ENCODE data around the gene CNN1.

DNA sequence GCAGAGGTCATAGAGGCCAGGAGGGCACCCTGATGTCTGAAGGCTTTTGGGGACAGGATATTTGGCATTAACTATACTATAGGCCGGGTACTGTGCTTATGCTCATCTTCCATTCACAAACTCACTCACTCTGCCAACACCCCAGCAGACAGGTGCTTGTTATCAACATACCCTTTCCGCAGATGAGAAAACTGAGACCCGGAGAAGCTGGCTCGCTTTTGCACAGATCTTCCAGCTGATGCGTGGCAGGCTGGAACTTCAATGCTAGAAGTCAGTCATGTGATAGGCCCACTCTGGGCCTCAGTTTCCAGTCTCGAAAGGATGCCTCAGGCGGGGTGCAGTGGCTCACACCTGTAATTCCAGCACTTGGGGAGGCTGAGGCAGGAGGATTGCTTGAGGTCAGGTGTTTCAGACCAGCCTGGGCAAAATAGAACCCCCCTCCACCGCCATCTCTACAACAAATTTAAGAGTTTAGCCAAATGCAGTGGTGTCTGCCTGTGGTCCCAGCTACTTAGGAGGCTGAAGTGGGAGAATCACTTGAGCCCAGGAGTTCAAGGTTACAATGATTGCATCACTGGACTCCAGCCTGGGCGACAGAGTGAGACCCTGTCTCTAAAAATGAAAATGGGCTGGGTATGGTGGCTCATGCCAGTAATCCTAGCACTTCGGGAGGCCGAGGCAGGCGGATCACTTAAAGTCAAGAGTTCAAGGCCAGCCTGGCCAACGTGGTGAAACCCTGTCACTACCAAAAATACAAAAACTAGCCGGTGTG, 9.5 kb downstream of the CNN1 start:
- no peak for TF ChIP-seq POLR2A (IDR thresholded peaks at IDR 0.05)
- TF ChIP-seq, protein P1, sequence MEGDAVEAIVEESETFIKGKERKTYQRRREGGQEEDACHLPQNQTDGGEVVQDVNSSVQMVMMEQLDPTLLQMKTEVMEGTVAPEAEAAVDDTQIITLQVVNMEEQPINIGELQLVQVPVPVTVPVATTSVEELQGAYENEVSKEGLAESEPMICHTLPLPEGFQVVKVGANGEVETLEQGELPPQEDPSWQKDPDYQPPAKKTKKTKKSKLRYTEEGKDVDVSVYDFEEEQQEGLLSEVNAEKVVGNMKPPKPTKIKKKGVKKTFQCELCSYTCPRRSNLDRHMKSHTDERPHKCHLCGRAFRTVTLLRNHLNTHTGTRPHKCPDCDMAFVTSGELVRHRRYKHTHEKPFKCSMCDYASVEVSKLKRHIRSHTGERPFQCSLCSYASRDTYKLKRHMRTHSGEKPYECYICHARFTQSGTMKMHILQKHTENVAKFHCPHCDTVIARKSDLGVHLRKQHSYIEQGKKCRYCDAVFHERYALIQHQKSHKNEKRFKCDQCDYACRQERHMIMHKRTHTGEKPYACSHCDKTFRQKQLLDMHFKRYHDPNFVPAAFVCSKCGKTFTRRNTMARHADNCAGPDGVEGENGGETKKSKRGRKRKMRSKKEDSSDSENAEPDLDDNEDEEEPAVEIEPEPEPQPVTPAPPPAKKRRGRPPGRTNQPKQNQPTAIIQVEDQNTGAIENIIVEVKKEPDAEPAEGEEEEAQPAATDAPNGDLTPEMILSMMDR (IDR thresholded peaks at IDR 0.05), result no peak
